PC-9 (cell line): ENCODE data around the gene POMGNT1. TPM values are rescaled to one million over a fixed set of nuclear protein-coding genes. Genes with fewer than 3 reads are reported as not detected.
"Not testable (repeated sequence)": the region's sequence is repeated elsewhere in the genome, so short reads cannot be mapped to it uniquely, and the experiment has no call there.

Source experiments
- BruUV-seq: library from RNA; stranded (reverse); fragments of 400-500 nt; replicated peaks from 2 replicates; lab custom pipeline; 2021; lab: Mats Ljungman, UMichigan
- CTCF ChIA-PET: fragments of 300-600 bp; sonication (Branson Sonifier 250); formaldehyde crosslinking; loops from one replicate; lab custom pipeline; 2022; ENCODE audit warnings: antibody characterized with exemption; lab: Charles Lee
- POLR2A ChIA-PET: fragments of 300-600 bp; sonication (Branson Sonifier 250); formaldehyde crosslinking; loops from one replicate; lab custom pipeline; 2022; ENCODE audit warnings: antibody characterized with exemption; ENCODE audit not compliant: unreplicated experiment; lab: Charles Lee
- DNase-seq, 2 experiments: peaks; one replicate each; pipeline versions ENCODE4 v3.0.0 to v3.0.0-alpha.2; 2015 to 2022; ENCODE audit warnings: mixed read lengths in 1 of 2
- H2AFZ ChIP-seq: fragments of 200-600 bp; sonication (generic); 2 replicates; pipeline ENCODE4 v1.8.1; 2017; ENCODE audit warnings: antibody characterized with exemption
- H3F3A ChIP-seq: fragments of 200-600 bp; sonication (generic); 2 replicates; pipeline ENCODE4 v1.8.1; 2017; ENCODE audit warnings: antibody characterized with exemption, mild to moderate bottlenecking, low read depth; ENCODE audit not compliant: insufficient read depth
- H3K27ac ChIP-seq: fragments of 200-600 bp; sonication (generic); 2 replicates; pipeline ENCODE4 v1.6.1; 2016; ENCODE audit warnings: mixed run types
- H3K27me3 ChIP-seq: fragments of 200-600 bp; sonication (generic); 2 replicates; pipeline ENCODE4 v1.6.1; 2016; ENCODE audit warnings: low read depth, mixed run types; ENCODE audit not compliant: insufficient read depth
- H3K36me3 ChIP-seq: fragments of 200-600 bp; sonication (generic); 2 replicates; pipeline ENCODE4 v1.6.1; 2016; ENCODE audit warnings: low read depth, mixed run types
- H3K4me1 ChIP-seq: fragments of 200-600 bp; sonication (generic); replicated peaks from 2 replicates; pipeline ENCODE4 v1.6.1; 2016; ENCODE audit warnings: mixed run types; ENCODE audit not compliant: insufficient read depth
- H3K4me2 ChIP-seq: fragments of 200-600 bp; sonication (generic); 2 replicates; pipeline ENCODE4 v1.6.1; 2017; ENCODE audit warnings: mixed run types
- H3K4me3 ChIP-seq: fragments of 200-600 bp; sonication (generic); 2 replicates; pipeline ENCODE4 v1.6.1; 2016; ENCODE audit warnings: mixed run types
- H3K79me2 ChIP-seq: fragments of 200-600 bp; sonication (generic); 2 replicates; pipeline ENCODE4 v1.6.1; 2017; ENCODE audit warnings: low read depth, mixed run types
- H3K9me2 ChIP-seq: fragments of 200-600 bp; sonication (generic); 2 replicates; pipeline ENCODE4 v1.8.1; 2017; ENCODE audit warnings: mild to moderate bottlenecking; ENCODE audit not compliant: insufficient read depth
- H3K9me3 ChIP-seq: fragments of 200-600 bp; sonication (generic); 2 replicates; pipeline ENCODE4 v1.8.1; 2016; ENCODE audit warnings: low read depth; ENCODE audit not compliant: insufficient read depth
- H4K20me1 ChIP-seq: fragments of 200-600 bp; sonication (generic); 2 replicates; pipeline ENCODE4 v1.8.1; 2017; ENCODE audit not compliant: insufficient read depth
- EZH2 ChIP-seq: fragments of 200-600 bp; sonication (generic); IDR thresholded peaks from 2 replicates; pipeline ENCODE4 v1.8.0; 2017; ENCODE audit warnings: antibody characterized with exemption, low read depth
- intact Hi-C: fragments of 100-400 bp; cut with micrococcal nuclease; formaldehyde crosslinking; loops from one replicate; pipeline ENCODE4 v1.10.0; 2022; ENCODE audit not compliant: unreplicated experiment
- total RNA-seq: library from RNA; stranded (reverse); gene quantifications from 2 replicates; pipeline ENCODE4 v1.2.3, GENCODE V29; 2021
- TF ChIP-seq, protein P1 (sequence below): fragments of 200-600 bp; sonication (generic); conservative IDR thresholded peaks from 2 replicates; pipeline ENCODE4 v1.6.1; 2017; ENCODE audit warnings: mixed run types, antibody characterized with exemption, mild to moderate bottlenecking, moderate library complexity

The POMGNT1 gene
- total RNA-seq, 1 experiment from 2014 or later: 82.6 TPM

DNA sequence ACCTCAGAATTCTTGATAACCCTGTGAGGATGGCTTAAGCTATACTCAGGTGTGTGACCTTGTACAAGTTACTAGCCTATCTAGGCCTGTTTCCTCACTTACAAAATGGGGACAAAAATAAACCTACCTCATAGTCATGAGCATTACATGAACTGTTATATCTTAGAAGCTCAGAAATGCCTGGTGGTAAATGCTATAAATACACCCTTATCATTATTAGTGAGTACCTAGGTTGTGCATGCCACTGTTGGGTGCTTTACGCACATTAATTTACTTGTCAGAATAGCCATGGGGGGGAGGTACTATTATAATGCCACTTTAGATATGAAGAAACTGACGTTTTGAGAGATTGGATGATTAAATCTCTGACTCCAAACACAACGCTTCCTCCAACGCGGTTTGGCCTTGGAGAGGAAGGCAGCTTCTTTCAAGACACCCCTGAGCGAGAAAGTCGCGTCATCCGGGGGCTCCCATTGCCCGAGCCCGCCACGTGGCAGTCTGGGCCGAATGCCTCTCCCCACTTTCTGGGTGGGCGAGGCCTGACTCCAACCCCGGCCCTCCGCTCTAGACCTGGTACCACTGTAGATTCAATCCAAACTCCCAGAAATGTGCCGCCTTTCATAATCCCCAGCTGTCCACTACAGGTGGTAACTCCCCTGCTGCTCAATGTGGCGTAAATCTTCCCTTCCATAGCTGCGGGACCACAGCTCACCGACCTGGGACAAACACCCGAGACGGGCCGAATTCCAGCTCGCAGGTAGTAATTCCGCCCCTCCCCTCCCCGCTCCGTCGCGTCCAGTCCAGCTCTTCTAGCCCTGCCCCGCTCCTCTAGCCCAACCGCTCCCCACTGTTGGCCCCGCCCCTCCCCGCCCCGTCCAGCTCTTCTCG lies 48.6 kb upstream of the POMGNT1 start:
- H4K20me1 ChIP-seq: no peaks in the 10 kb centered on the region
- peaks cover 11% of the 10 kb centered on the region for H3K36me3 ChIP-seq
- H3K4me3 ChIP-seq: peak overlapping the region; percentile 72
- H3K9me3 ChIP-seq: no peaks in the 10 kb centered on the region
- peak overlapping the region; percentile 85 for H3K4me2 ChIP-seq
- no peaks in the 10 kb centered on the region for H3K27me3 ChIP-seq
- TSS peak; percentile 99 for BruUV-seq
- H3F3A ChIP-seq: peaks cover 17% of the 10 kb centered on the region; the same call in 1 of the 2 replicates
- peaks cover 27% of the 10 kb centered on the region for H3K79me2 ChIP-seq
- TF ChIP-seq, protein P1, sequence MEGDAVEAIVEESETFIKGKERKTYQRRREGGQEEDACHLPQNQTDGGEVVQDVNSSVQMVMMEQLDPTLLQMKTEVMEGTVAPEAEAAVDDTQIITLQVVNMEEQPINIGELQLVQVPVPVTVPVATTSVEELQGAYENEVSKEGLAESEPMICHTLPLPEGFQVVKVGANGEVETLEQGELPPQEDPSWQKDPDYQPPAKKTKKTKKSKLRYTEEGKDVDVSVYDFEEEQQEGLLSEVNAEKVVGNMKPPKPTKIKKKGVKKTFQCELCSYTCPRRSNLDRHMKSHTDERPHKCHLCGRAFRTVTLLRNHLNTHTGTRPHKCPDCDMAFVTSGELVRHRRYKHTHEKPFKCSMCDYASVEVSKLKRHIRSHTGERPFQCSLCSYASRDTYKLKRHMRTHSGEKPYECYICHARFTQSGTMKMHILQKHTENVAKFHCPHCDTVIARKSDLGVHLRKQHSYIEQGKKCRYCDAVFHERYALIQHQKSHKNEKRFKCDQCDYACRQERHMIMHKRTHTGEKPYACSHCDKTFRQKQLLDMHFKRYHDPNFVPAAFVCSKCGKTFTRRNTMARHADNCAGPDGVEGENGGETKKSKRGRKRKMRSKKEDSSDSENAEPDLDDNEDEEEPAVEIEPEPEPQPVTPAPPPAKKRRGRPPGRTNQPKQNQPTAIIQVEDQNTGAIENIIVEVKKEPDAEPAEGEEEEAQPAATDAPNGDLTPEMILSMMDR: no peak
- TF ChIP-seq EZH2: no peak
- H3K4me1 ChIP-seq: peaks cover 21% of the 10 kb centered on the region
- POLR2A ChIA-PET: interaction anchor here (0.5 to 1.4 kb wide), 15 partner anchors 13 to 1514 kb away, joined by 3 to 31 read pairs (median 12); partner anchors contain the start of gene GPBP1L1
- peak in 1 of 2 experiments; percentile 82 for DNase-seq
- CTCF ChIA-PET: interaction anchor here (0.5 to 1.9 kb wide), 11 partner anchors 11 to 943 kb away, joined by 3 to 26 read pairs (median 5); no protein-coding TSS in a partner anchor
- intact Hi-C loops: loop anchor here (1.0 to 10.0 kb wide), 4 partner anchors 56 to 562 kb away; partner anchors contain the start of genes GPBP1L1, LRRC41, NSUN4 and TMEM69
- peak overlapping the region; percentile 60 for H3K27ac ChIP-seq
- peak overlapping the region; percentile 98 for H2AFZ ChIP-seq
- H3K9me2 ChIP-seq: no peaks in the 10 kb centered on the region

DNA sequence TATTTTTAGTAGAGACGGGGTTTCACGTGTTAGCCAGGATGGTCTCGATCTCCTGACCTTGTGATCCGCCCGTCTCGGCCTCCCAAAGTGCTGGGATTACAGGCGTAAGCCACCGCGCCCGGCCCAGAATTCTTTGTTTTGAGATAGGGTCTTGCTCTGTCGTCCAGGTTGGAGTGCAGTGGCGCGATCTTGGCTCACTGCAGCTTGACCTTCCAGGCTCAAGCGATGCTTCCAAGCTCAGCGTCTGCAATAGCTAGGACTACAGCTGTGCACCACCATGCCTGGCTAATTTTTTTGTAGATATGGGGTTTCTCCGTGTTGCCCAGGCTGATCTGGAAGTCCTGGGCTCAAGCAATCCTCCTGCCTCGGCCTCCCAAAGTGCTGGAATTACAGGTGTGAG lies 47.9 kb upstream of the POMGNT1 start:
- Histone ChIP-seq H3K4me3 (peak overlapping the region; percentile 72; the same call in 1 of the 2 replicates), H3K79me2 (peaks cover 27% of the 10 kb centered on the region), H3F3A (peaks cover 16% of the 10 kb centered on the region; the same call in 1 of the 2 replicates), H3K36me3 (peaks cover 11% of the 10 kb centered on the region), H2AFZ (0 out of 2 replicates have a peak overlapping the region, but pooled peaks have one; percentile 98), H3K4me2 (peak overlapping the region; percentile 85), H3K4me1 (peaks cover 21% of the 10 kb centered on the region)
- ChIA-PET POLR2A (interaction anchor here (0.6 kb wide), 1 partner anchor 63 kb away, joined by 4 read pairs; no protein-coding TSS in a partner anchor), CTCF (interaction anchor here (0.6 to 1.9 kb wide), 2 partner anchors 22 to 158 kb away, joined by 3 to 26 read pairs; no protein-coding TSS in a partner anchor)
- not testable (repeated sequence) for DNase-seq, H3K9me3 ChIP-seq, H4K20me1 ChIP-seq, H3K27me3 ChIP-seq, H3K27ac ChIP-seq, BruUV-seq, H3K9me2 ChIP-seq
- intact Hi-C loops: loop anchor here (2.0 to 10.0 kb wide), 2 partner anchors 57 to 561 kb away; partner anchors contain the start of genes GPBP1L1, LRRC41, TMEM69 and UQCRH

DNA sequence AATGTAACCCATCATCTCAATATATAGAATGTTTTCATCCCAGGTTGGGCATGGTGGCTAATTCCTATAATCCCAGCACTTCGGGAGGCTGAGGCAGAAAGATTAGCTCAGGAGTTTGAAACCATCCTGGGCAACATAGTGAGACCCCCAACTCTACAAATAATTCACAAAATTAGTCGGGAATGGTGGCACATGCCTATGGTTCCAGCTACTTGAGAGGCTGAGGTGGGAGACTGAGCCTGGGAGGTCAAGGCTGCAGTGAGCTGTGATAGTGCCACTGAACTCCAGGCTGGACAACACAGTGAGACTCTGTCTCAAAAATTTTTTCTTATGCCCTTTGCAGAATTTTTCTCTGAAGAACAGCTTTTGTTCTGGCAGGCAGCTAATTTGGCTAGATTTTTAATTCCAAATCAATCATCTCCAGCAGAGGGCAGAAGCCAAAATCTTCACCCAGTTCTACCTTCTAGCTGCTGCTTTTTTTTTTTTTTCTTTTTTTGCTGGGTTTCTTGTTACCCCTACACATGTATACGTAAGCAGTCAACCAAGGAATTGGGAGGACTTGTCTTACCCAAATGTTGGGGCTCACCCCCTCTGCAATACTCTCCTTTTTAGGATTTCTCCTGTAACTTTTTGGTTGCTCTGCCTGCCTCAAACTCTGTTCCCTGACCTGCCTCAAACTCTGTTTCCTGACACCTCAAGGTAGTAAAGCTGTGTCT lies 46.6 kb upstream of the POMGNT1 start:
- no peak overlapping the region for H3K4me3 ChIP-seq
- no peaks in the 10 kb centered on the region for H4K20me1 ChIP-seq
- H3K9me2 ChIP-seq: no peaks in the 10 kb centered on the region
- ChIA-PET POLR2A (interaction anchor here (0.6 kb wide), 1 partner anchor 470 kb away, joined by 3 read pairs; no protein-coding TSS in a partner anchor), CTCF (interaction anchor here (0.5 to 1.5 kb wide), 14 partner anchors 11 to 1579 kb away, joined by 3 to 13 read pairs (median 4); no protein-coding TSS in a partner anchor)
- no peak overlapping the region for H3K27ac ChIP-seq
- H3K27me3 ChIP-seq: no peaks in the 10 kb centered on the region
- peak in 1 of 2 experiments; percentile 18 for DNase-seq
- peaks cover 14% of the 10 kb centered on the region; the same call in 1 of the 2 replicates for H3F3A ChIP-seq
- no peaks in the 10 kb centered on the region for H3K9me3 ChIP-seq
- H3K36me3 ChIP-seq: no peaks in the 10 kb centered on the region; the same call in 1 of the 2 replicates
- BruUV-seq: no TSS peak
- H3K4me1 ChIP-seq: peaks cover 21% of the 10 kb centered on the region
- intact Hi-C loops: loop anchor here (10.0 kb wide), 1 partner anchor 560 kb away; the partner anchor contains the start of genes GPBP1L1 and TMEM69
- no peak overlapping the region; the same call in 1 of the 2 replicates for H2AFZ ChIP-seq
- TF ChIP-seq, protein P1: peak; percentile 65
- TF ChIP-seq EZH2: no peak
- H3K79me2 ChIP-seq: peaks cover 20% of the 10 kb centered on the region
- H3K4me2 ChIP-seq: no peak overlapping the region

DNA sequence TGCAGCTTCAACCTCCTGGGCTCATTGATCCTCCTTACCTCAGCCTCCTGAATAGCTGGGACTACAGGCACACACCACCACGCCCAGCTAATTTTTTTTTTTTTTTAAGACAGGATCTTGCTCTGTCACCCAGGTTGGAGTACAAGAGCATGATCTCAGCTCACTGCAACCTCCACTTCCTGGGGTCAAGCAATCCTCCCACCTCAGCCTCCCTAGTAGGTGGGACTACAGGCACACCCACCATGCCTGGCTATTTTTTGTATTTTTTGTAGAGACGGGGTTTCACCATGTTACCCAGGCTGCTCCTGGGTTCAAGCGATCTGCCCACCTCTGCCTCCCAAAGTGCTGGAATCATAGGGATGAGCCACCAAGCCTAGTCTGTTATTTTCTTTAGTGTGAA lies 45.6 kb upstream of the POMGNT1 start:
- CTCF ChIA-PET: interaction anchor here (0.7 kb wide), 2 partner anchors 18 to 233 kb away, joined by 3 read pairs; no protein-coding TSS in a partner anchor
- H4K20me1 ChIP-seq, H2AFZ ChIP-seq, DNase-seq, H3K27me3 ChIP-seq, H3K9me3 ChIP-seq, H3K4me2 ChIP-seq, H3K4me3 ChIP-seq, BruUV-seq, H3K27ac ChIP-seq, H3K79me2 ChIP-seq, H3K36me3 ChIP-seq, H3K9me2 ChIP-seq: not testable (repeated sequence)
- intact Hi-C loops: loop anchor here (10.0 kb wide), 1 partner anchor 559 kb away; the partner anchor contains the start of genes GPBP1L1 and TMEM69
- POLR2A ChIA-PET: interaction anchor here (0.7 kb wide), 1 partner anchor 359 kb away, joined by 4 read pairs; no protein-coding TSS in a partner anchor
- Histone ChIP-seq H3K4me1 (peaks cover 15% of the 10 kb centered on the region), H3F3A (peaks cover 17% of the 10 kb centered on the region; the same call in 1 of the 2 replicates)
